ENCODE results near the gene PALMD.

DNA sequence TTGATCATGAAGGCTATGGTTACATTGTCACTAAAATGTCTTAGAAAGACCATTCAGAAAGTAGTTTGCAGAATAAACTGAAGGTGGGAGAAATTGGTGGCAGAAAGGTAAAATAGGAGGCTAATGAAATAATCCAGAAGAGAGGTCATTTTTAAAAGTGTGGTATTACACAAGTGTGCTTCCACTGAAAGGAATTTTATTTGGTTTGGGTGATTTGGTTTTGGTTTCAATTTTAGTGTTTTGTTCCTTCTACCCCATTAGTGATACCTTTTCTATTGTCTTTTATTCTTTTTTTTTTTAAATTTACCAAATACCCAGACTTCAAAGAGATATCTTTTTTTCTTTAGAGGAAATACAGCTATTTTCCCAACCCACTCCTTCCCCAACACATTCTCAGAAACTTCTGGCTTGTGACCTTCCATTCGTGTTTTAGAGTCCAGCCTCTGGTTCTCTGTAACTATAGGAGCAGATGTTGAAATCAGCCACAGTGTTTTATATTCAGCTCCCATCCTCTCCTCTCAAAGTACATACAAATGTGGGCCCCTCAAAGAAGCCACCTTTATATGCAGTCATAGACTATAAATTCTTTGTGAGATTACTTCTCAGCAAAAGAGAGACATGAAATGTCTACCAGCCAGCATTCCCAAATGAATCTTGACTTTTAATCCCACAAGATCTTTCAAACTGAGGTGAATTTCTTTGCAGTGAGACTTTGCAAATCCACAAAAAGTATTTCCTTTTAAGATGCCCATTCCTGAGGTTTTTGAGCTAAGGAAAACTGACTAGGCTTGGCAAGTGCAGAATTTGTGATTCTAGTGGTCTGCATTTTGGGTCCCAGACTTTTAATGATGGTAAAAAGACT lies 42.0 kb upstream of the PALMD start:
- TF ChIP-seq, protein P1, sequence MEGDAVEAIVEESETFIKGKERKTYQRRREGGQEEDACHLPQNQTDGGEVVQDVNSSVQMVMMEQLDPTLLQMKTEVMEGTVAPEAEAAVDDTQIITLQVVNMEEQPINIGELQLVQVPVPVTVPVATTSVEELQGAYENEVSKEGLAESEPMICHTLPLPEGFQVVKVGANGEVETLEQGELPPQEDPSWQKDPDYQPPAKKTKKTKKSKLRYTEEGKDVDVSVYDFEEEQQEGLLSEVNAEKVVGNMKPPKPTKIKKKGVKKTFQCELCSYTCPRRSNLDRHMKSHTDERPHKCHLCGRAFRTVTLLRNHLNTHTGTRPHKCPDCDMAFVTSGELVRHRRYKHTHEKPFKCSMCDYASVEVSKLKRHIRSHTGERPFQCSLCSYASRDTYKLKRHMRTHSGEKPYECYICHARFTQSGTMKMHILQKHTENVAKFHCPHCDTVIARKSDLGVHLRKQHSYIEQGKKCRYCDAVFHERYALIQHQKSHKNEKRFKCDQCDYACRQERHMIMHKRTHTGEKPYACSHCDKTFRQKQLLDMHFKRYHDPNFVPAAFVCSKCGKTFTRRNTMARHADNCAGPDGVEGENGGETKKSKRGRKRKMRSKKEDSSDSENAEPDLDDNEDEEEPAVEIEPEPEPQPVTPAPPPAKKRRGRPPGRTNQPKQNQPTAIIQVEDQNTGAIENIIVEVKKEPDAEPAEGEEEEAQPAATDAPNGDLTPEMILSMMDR (conservative IDR thresholded peaks at IDR 0.05 in 1 of 2, IDR thresholded peaks at IDR 0.05 in 1 of 2; ENCODE audit: extremely low read depth in 1 of 2, insufficient read depth in 1 of 2, low read depth in 1 of 2, low read length in 2 of 2) = no peak
- no peak for TF ChIP-seq EZH2 (IDR thresholded peaks at IDR 0.05; ENCODE audit: borderline replicate concordance, low read length)

All from mammary epithelial cell (primary cell).